ENCODE data around the gene TMX1. TPM values are rescaled to one million over a fixed set of nuclear protein-coding genes. Genes with fewer than 3 reads are reported as not detected.

Gene TMX1
- total and polyA plus RNA-seq, 4 donors = 11.6 to 22.8 (median 19.4) TPM

DNA sequence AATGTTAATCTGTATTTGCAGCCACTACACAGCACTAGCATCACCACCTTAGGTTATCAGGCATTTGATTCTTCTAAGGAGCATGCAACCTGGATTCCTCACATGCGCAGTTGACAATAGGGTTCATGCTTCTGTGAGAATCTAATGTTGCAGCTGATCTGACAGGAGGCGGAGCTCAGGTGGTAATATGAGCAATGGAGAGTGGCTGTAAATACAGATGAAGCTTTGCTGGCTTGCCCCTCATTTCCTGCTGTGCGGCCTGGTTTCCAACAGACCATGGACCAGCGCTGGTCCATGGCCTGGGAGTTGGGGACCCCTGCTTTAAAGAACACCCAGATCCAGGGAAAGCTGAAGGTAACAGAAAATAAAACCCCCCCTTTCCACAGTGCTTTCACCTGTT, 51.0 kb downstream of the TMX1 start:
- WGBS = 98% methylated on average over 4 of the region's 4 CpGs
- H3K9ac ChIP-seq (ENCODE audit: low read depth in 1 of 2, low read length in 2 of 2) = no peak overlapping the region
- no peaks in the 10 kb centered on the region for H3K9me3 ChIP-seq (ENCODE audit: control insufficient read depth in 4 of 4, low read length in 3 of 4)
- no peaks in the 10 kb centered on the region for H3K36me3 ChIP-seq (ENCODE audit: control insufficient read depth in 4 of 4, insufficient read depth in 3 of 4, low read depth in 1 of 4, low read length in 3 of 4)
- no peaks in the 10 kb centered on the region for H3K4me1 ChIP-seq (ENCODE audit: control insufficient read depth in 4 of 4, insufficient read depth in 4 of 4, low read length in 3 of 4)
- H3K27me3 ChIP-seq (ENCODE audit: control insufficient read depth in 4 of 4, insufficient read depth in 4 of 4, low read length in 3 of 4) = no peaks in the 10 kb centered on the region
- H3K27ac ChIP-seq (ENCODE audit: low read depth in 1 of 2, low read length in 2 of 2) = no peak overlapping the region
- DNase-seq (ENCODE audit: low spot score) = no peak
- no peak overlapping the region for H3K4me3 ChIP-seq (ENCODE audit: low read depth in 1 of 3, low read length in 3 of 3)
- TF ChIP-seq, protein P1, sequence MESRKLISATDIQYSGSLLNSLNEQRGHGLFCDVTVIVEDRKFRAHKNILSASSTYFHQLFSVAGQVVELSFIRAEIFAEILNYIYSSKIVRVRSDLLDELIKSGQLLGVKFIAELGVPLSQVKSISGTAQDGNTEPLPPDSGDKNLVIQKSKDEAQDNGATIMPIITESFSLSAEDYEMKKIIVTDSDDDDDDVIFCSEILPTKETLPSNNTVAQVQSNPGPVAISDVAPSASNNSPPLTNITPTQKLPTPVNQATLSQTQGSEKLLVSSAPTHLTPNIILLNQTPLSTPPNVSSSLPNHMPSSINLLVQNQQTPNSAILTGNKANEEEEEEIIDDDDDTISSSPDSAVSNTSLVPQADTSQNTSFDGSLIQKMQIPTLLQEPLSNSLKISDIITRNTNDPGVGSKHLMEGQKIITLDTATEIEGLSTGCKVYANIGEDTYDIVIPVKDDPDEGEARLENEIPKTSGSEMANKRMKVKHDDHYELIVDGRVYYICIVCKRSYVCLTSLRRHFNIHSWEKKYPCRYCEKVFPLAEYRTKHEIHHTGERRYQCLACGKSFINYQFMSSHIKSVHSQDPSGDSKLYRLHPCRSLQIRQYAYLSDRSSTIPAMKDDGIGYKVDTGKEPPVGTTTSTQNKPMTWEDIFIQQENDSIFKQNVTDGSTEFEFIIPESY (IDR thresholded peaks at IDR 0.05) = no peak
- TF ChIP-seq, protein P2, sequence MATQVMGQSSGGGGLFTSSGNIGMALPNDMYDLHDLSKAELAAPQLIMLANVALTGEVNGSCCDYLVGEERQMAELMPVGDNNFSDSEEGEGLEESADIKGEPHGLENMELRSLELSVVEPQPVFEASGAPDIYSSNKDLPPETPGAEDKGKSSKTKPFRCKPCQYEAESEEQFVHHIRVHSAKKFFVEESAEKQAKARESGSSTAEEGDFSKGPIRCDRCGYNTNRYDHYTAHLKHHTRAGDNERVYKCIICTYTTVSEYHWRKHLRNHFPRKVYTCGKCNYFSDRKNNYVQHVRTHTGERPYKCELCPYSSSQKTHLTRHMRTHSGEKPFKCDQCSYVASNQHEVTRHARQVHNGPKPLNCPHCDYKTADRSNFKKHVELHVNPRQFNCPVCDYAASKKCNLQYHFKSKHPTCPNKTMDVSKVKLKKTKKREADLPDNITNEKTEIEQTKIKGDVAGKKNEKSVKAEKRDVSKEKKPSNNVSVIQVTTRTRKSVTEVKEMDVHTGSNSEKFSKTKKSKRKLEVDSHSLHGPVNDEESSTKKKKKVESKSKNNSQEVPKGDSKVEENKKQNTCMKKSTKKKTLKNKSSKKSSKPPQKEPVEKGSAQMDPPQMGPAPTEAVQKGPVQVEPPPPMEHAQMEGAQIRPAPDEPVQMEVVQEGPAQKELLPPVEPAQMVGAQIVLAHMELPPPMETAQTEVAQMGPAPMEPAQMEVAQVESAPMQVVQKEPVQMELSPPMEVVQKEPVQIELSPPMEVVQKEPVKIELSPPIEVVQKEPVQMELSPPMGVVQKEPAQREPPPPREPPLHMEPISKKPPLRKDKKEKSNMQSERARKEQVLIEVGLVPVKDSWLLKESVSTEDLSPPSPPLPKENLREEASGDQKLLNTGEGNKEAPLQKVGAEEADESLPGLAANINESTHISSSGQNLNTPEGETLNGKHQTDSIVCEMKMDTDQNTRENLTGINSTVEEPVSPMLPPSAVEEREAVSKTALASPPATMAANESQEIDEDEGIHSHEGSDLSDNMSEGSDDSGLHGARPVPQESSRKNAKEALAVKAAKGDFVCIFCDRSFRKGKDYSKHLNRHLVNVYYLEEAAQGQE (IDR thresholded peaks at IDR 0.05) = no peak
- TF ChIP-seq RXRA (IDR thresholded peaks at IDR 0.05) = no peak
- TF ChIP-seq EGR1 (IDR thresholded peaks at IDR 0.05; ENCODE audit: low read depth in 2 of 2) = no peak
- TF ChIP-seq, protein P3, sequence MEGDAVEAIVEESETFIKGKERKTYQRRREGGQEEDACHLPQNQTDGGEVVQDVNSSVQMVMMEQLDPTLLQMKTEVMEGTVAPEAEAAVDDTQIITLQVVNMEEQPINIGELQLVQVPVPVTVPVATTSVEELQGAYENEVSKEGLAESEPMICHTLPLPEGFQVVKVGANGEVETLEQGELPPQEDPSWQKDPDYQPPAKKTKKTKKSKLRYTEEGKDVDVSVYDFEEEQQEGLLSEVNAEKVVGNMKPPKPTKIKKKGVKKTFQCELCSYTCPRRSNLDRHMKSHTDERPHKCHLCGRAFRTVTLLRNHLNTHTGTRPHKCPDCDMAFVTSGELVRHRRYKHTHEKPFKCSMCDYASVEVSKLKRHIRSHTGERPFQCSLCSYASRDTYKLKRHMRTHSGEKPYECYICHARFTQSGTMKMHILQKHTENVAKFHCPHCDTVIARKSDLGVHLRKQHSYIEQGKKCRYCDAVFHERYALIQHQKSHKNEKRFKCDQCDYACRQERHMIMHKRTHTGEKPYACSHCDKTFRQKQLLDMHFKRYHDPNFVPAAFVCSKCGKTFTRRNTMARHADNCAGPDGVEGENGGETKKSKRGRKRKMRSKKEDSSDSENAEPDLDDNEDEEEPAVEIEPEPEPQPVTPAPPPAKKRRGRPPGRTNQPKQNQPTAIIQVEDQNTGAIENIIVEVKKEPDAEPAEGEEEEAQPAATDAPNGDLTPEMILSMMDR (IDR thresholded peaks at IDR 0.05; ENCODE audit: low read depth, low read length, missing input control) = no peak
- TF ChIP-seq YY1 (IDR thresholded peaks at IDR 0.05) = no peak
- TF ChIP-seq FOXA2 (IDR thresholded peaks at IDR 0.05) = no peak
- no peak for TF ChIP-seq HNF4A (conservative IDR thresholded peaks at IDR 0.05)
- TF ChIP-seq, protein P4, sequence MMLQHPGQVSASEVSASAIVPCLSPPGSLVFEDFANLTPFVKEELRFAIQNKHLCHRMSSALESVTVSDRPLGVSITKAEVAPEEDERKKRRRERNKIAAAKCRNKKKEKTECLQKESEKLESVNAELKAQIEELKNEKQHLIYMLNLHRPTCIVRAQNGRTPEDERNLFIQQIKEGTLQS (IDR thresholded peaks at IDR 0.05) = no peak
- no peak for TF ChIP-seq HNF4G (IDR thresholded peaks at IDR 0.05)
- no peak for TF ChIP-seq GABPA (IDR thresholded peaks at IDR 0.05 in 1 of 2, conservative IDR thresholded peaks at IDR 0.05 in 1 of 2)
- TF ChIP-seq NR2F2 (IDR thresholded peaks at IDR 0.05) = no peak
- no peak for TF ChIP-seq RAD21 (IDR thresholded peaks at IDR 0.05)
- TF ChIP-seq, protein P5, sequence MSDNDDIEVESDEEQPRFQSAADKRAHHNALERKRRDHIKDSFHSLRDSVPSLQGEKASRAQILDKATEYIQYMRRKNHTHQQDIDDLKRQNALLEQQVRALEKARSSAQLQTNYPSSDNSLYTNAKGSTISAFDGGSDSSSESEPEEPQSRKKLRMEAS (IDR thresholded peaks at IDR 0.05) = no peak
- no peak for TF ChIP-seq FOXA1 (IDR thresholded peaks at IDR 0.05)
- TF ChIP-seq TAF1 (conservative IDR thresholded peaks at IDR 0.05) = no peak
- TF ChIP-seq SP1 (IDR thresholded peaks at IDR 0.05) = no peak
- TF ChIP-seq JUND (IDR thresholded peaks at IDR 0.05) = no peak

Measured in liver (tissue), 9 donors.